GM10847 (cell line): ENCODE results near the gene PKMYT1.

Source experiments
- POLR2A ChIP-seq: IDR thresholded peaks from 2 replicates; pipeline ENCODE4 v1.6.1; 2011; ENCODE audit not compliant: insufficient read length; ENCODE audit errors: extremely low read depth

PKMYT1 gene

DNA sequence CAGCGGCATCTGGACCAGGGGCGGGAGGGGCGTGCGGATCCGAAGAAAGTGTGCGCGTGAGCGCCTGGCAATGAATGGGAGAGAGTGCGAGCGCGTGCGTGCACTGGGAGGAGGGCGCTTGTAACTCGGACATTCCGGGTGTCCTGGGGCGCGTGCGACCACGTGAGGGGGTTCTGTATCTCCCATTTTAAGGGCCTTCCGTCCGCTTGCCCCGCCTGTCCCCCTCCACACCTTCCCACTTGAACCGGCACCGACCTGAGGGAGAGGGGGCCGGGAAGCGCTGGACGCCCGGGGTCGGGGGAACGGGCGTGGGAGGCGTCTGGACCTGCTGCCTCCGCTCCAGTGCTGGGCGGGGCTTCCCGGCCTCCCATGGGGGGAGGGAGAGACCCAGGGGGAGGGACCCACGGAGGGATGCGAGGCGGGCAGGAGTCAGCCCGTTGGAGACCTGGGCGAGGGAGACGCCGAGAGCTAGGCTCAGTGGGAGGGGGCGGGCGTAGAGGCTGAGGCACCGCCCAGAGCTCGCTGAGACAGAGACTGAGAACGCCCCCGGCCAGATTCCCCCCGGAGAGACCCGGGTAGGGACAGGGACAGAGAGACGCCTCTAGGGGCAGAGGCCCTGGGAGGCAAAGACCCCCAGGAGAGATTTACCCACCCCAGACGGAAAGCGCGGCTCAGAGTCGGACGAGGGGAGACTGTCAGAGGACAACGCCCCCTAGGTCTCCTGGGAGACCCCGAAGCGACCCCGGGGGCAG, 16.3 kb downstream of the PKMYT1 start, which contains the start of gene KREMEN2:
TSS of gene KREMEN2 (plus strand) at position 553 of the 752 bp plus-strand sequence. CDS start 246 bp downstream, outside the sequence.
- no peak for TF ChIP-seq POLR2A

DNA sequence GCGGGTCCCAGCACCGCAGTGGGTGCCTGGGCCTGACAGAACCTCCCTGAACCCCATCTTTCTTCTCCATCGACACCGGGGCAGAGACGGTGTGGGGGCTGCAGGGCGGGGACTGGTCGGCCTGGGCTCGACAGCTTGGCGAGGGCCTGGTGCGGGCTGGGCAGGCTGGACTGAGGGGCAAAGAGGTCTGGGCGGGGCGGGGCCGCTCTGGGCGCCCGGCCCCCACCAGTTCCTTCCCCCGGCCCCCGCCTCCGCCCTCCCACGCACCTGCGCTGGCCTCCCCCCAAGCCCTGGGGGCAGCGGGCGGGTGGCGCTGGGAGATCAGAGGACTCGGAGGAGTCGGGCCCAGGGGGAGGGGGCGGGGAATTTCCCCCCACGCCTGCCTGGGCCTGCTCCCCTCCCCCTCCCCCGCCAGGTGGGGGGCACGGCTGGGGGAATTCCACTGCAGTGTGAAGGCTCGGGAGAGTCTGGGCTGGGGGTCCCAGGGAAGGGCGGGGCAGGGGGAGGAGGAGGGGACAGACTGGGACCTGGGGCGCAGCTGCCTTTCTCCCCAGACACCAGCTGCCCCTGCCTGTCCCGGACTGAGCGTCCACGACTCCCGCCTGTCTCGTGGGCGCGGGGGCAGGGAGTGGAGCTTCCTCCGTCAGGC, 17.0 kb downstream of the PKMYT1 start:
- no peak for TF ChIP-seq POLR2A

DNA sequence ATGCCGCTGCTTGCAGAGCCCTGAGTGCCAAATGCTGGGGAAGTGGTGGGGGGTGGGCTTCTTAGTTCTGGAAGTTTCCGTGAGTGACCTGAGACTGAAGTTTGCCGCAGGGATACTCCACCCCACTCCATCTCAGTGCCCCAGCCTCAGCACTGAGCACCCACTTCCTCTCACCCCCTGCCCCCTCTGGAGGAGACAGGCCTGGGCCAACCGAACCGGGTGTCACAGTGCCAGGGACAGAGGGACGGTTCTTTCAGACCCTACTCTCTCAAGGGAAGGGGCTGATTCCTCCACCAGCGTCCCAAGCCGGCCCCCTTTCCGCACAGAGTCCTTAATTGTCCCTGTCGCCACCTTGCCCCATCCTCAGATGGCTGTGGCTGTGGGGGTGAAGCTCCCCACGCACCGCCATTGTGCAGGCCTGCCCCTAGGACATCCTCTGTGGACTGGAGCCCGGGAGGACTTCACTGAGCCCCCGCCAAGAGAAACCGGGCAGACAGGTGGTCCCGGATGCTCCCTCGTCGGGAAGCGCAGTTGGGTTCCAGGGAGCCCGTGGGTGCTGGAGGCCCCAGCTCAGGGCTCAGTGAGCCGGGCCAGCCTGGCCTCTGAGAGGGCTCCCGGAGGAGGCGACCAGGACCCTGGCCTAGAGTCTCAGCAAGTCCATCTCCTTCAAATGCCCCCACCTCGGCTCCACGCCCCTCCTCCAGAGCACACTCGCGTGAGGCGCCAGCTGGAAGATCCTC, 17.7 kb downstream of the PKMYT1 start:
- no peak for TF ChIP-seq POLR2A

GRCh38 chr16:2960183-2961010, 19.8 kb downstream of the PKMYT1 start:
- no peak for TF ChIP-seq POLR2A

GRCh38 chr16:2959206-2959605, 21.0 kb downstream of the PKMYT1 start:
- no peak for TF ChIP-seq POLR2A

GRCh38 chr16:2956579-2956956, 23.7 kb downstream of the PKMYT1 start:
- TF ChIP-seq POLR2A, result no peak

DNA sequence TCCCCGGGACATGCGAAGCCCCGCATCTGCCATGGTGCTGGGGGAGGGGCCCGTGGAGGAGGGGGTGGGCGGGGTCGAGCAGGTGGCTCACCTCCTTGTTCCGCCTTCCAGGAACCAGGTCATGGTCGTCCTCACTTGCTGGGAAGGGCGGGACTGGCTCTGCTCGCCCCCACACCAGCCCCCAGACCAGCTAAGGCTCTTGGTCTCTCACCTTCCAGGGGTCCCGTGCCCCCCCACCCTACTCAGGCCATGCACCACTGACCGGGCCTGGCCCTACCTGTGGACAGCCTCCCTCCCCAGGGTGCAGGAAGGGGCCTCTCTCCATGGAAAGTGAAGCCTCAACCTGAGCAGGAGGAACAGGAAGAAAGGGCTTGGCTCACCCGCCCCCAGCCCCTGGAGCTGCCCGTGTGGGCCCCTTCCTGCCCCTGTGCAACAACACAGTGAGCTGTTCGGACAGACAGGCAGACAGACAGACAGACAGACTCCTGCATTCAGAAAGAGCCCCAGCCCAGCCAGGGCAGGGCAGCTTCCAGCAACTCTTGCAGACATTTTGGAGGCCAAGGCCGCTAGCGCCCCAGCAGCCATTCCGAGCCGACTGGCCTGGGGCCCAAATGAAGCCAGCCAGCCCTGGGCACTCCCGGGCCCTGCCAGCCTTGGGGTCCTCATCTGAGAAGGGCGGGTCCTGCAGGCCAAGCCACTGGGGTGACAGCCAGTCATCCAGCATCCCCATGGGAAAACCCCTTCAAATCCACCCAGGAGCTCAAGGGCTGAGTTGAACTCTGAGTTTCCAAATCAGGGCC, 24.3 kb downstream of the PKMYT1 start:
- TF ChIP-seq POLR2A, result no peak

GRCh38 chr16:2955438-2955778, 24.8 kb downstream of the PKMYT1 start:
- TF ChIP-seq POLR2A, result no peak

DNA sequence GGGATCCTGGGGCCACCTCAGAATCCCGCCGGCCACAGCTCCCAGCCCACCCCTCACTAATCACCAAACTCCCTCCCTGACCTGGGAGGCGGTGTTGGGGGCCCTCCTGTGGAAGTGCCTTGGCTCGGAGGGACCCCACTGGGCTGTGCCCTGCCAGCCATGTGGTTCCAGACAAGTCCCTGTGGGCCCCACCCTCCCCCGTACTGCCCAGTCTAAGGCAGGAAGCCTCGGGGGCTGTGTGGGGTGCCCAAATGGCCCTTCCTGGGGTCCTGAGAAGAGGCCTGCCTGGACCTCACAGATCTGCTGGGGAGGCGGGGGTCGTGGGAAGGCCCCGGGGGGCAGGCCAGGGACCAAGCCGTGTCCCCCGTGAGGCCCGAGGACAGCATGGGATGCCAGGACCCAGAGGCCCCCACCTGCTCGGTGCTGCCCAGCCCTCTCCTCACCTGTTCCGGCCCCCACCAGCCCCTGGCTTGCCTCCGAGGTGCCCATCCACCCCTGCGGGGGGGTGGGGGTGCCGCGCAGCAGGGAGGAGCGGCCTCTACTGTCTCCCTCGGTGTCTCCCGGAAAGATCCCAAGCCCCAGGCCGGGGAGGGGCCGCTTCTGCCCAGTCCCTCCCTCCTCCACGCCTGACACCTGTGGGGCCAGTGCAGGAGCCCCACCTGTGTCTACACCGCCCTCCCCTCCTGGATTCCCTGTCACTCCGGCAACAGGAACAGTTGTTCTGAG, 25.4 kb downstream of the PKMYT1 start:
- TF ChIP-seq POLR2A, result no peak

DNA sequence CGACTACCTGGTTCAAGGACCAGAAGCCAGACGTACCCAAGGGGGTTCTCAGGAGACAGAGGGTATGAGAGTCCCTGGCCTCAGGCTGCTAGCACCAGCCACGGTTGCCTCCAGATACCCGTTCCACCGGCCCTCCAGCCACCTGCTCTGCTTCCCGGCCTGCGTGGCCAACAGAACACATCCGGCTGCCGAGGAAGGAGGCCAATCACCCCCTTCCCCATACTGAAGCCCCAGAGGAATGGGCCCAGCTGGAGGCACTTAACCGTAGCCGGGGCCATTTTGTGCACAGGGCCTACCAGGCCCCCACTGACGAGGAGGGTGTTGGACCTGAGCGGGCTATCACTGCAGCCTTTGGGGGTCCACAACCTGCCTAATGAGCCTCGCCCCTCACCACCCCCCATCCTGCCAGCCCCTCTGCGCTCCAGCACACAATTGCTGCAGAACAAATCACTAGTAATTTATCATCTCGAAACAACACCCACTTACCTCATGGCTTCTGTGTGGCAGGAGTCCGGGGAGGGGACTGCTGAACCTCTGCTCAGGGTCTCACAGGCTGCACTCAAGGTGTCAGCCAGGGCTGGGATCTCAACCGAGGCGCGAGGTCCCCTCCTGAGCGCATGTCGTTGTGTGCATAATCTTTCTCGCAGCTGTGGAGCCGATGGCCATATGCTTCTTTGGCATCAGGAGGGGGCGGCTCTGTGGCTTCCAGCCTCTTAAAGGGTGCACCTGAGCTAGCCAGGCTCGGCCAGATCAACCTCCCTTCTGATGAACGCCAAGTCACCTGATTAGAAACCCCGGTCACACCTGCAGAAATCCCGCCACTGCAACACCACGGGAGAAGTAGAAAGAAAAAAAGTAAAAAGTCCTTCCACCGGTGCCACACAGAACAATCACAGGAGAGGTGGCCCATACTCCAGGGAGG, 26.3 kb downstream of the PKMYT1 start:
- no peak for TF ChIP-seq POLR2A

DNA sequence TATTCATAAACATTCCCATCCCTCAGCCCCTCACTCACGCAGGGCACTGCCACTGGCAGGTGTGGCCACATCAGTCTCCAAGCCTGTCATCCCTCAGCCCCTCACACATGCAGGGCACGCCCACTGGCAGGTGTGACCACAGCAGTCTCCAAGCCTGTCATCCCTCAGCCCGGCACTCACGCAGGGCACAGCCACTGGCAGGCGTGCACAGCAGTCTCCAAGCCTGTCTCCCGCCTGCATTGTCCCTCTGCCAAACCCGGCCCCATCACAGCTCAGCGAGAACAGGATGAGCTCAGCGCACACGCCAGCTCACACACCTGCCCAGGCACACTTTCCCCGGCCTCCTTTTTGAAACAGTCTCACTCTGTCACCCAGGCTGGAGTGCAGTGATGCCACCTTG, 27.6 kb downstream of the PKMYT1 start:
- TF ChIP-seq POLR2A, result no peak

GRCh38 chr16:2950773-2951172, 29.5 kb downstream of the PKMYT1 start:
- no peak for TF ChIP-seq POLR2A

GRCh38 chr16:2950353-2950724, 29.9 kb downstream of the PKMYT1 start:
- no peak for TF ChIP-seq POLR2A
